GM12873 (cell line): ENCODE data around the gene PPM1G.

ENCODE experiments used
- CTCF ChIP-seq: IDR thresholded peaks from 2 replicates; pipeline ENCODE4 v1.5.1; 2012; ENCODE audit warnings: low read depth, mild to moderate bottlenecking, moderate library complexity, low read length, control low read depth; ENCODE audit not compliant: insufficient read depth; ENCODE audit errors: missing control alignments

The PPM1G gene

GRCh38 chr2:27380626-27381545 lies 28.5 kb downstream of the PPM1G start, which contains the start of gene ZNF513:
Gene ZNF513, minus strand, starts transcription at chr2:27380734. Its CDS starts 208 bp downstream, at chr2:27380526.
- no peak for TF ChIP-seq CTCF

GRCh38 chr2:27379836-27380625 lies 29.4 kb downstream of the PPM1G start:
- no peak for TF ChIP-seq CTCF

GRCh38 chr2:27379383-27379835 lies 30.0 kb downstream of the PPM1G start:
- no peak for TF ChIP-seq CTCF

GRCh38 chr2:27378809-27379290 lies 30.5 kb downstream of the PPM1G start:
- TF ChIP-seq CTCF, result no peak

GRCh38 chr2:27378096-27378808 lies 31.1 kb downstream of the PPM1G start:
- TF ChIP-seq CTCF, result peak; percentile 21

- TF ChIP-seq CTCF, result no peak
Measured at GRCh38 chr2:27377618-27378095, 31.7 kb downstream of the PPM1G start.
